WTC11 (cell line): ENCODE results near the gene RASIP1. TPM values are rescaled to one million over a fixed set of nuclear protein-coding genes. Genes with fewer than 3 reads are reported as not detected.

ENCODE experiments used
- ATAC-seq: fragments of 200-7000 bp; cut with Tn5 transposase; 2 replicates; pipeline ENCODE4 v1.10.0; 2021; ENCODE audit warnings: mild to moderate bottlenecking, moderate library complexity
- CTCF ChIA-PET: fragments of 300-600 bp; sonication (Branson Sonifier 250); formaldehyde crosslinking; loops from one replicate; lab custom pipeline; 2021; ENCODE audit warnings: antibody characterized with exemption; lab: Charles Lee
- POLR2A ChIA-PET: fragments of 350-600 bp; sonication (Branson Sonifier 250); formaldehyde crosslinking; loops from one replicate; lab custom pipeline; 2021; ENCODE audit warnings: antibody characterized with exemption; lab: Charles Lee
- DNase-seq: peaks from one replicate; pipeline ENCODE4 v3.0.0; 2021; ENCODE audit warnings: low spot score
- H3K27ac Mint-ChIP-seq: 2 replicates; pipeline ENCODE4 v1.8.0; 2021; ENCODE audit warnings: mixed read lengths
- H3K27me3 Mint-ChIP-seq: 2 replicates; pipeline ENCODE4 v1.8.0; 2021; ENCODE audit warnings: low read depth, mild to moderate bottlenecking, moderate library complexity, mixed read lengths
- H3K36me3 Mint-ChIP-seq: 2 replicates; pipeline ENCODE4 v1.8.0; 2021; ENCODE audit warnings: mixed read lengths
- H3K4me1 Mint-ChIP-seq: 2 replicates; pipeline ENCODE4 v1.8.0; 2022; ENCODE audit warnings: mixed read lengths
- H3K4me3 Mint-ChIP-seq: 2 replicates; pipeline ENCODE4 v1.8.0; 2021; ENCODE audit warnings: mild to moderate bottlenecking, moderate library complexity, mixed read lengths
- H3K9me3 Mint-ChIP-seq: 2 replicates; pipeline ENCODE4 v1.8.0; 2021; ENCODE audit warnings: mixed read lengths
- ATF2 ChIP-seq: sonication (generic); formaldehyde crosslinking; IDR thresholded peaks from 2 replicates; pipeline ENCODE4 v1.8.1; 2022; ENCODE audit warnings: low read depth, missing genetic modification reagents, borderline replicate concordance
- ATF3 ChIP-seq: sonication (generic); formaldehyde crosslinking; conservative IDR thresholded peaks from 2 replicates; pipeline ENCODE4 v1.8.1; 2022; ENCODE audit warnings: mild to moderate bottlenecking, missing genetic modification reagents
- CREB1 ChIP-seq: sonication (generic); formaldehyde crosslinking; IDR thresholded peaks from 2 replicates; pipeline ENCODE4 v1.8.0; 2023; ENCODE audit warnings: mild to moderate bottlenecking, missing genetic modification reagents
- CREM ChIP-seq: sonication (generic); formaldehyde crosslinking; IDR thresholded peaks from 2 replicates; pipeline ENCODE4 v1.8.1; 2022; ENCODE audit warnings: mild to moderate bottlenecking, missing genetic modification reagents, moderate library complexity
- E2F5 ChIP-seq: sonication (generic); formaldehyde crosslinking; IDR thresholded peaks from 2 replicates; pipeline ENCODE4 v1.8.1; 2022; ENCODE audit warnings: mild to moderate bottlenecking, moderate library complexity, missing genetic modification reagents
- ERG ChIP-seq: fragments of 250-450 bp; sonication (Bioruptor Pico); IDR thresholded peaks from 2 replicates; pipeline ENCODE4 v1.8.0; 2021; ENCODE audit warnings: mild to moderate bottlenecking
- ETV6 ChIP-seq: sonication (generic); formaldehyde crosslinking; IDR thresholded peaks from 2 replicates; pipeline ENCODE4 v1.8.1; 2022; ENCODE audit warnings: mild to moderate bottlenecking, missing genetic modification reagents
- MYBL2 ChIP-seq: sonication (generic); formaldehyde crosslinking; IDR thresholded peaks from 2 replicates; pipeline ENCODE4 v1.8.1; 2023; ENCODE audit warnings: mild to moderate bottlenecking, moderate library complexity, missing genetic modification reagents
- NFYB ChIP-seq: sonication (generic); formaldehyde crosslinking; conservative IDR thresholded peaks from 2 replicates; pipeline ENCODE4 v1.8.0; 2022; ENCODE audit warnings: low read depth, missing genetic modification reagents
- SMAD3 ChIP-seq: sonication (generic); formaldehyde crosslinking; IDR thresholded peaks from 2 replicates; pipeline ENCODE4 v1.8.0; 2022; ENCODE audit warnings: missing genetic modification reagents, mild to moderate bottlenecking, borderline replicate concordance
- STAT6 ChIP-seq: sonication (generic); formaldehyde crosslinking; conservative IDR thresholded peaks from 2 replicates; pipeline ENCODE4 v1.8.1; 2023; ENCODE audit warnings: mild to moderate bottlenecking, low read depth, missing genetic modification reagents, moderate library complexity
- ZBTB21 ChIP-seq: sonication (generic); formaldehyde crosslinking; IDR thresholded peaks from 2 replicates; pipeline ENCODE4 v1.8.1; 2023; ENCODE audit warnings: mild to moderate bottlenecking, missing genetic modification reagents, borderline replicate concordance
- ZBTB43 ChIP-seq: sonication (generic); formaldehyde crosslinking; IDR thresholded peaks from 2 replicates; pipeline ENCODE4 v1.8.1; 2023; ENCODE audit warnings: mild to moderate bottlenecking, missing genetic modification reagents
- ZNF138 ChIP-seq: sonication (generic); formaldehyde crosslinking; conservative IDR thresholded peaks from 2 replicates; pipeline ENCODE4 v1.8.1; 2022; ENCODE audit warnings: mild to moderate bottlenecking, moderate library complexity, missing genetic modification reagents
- ZNF281 ChIP-seq: sonication (generic); formaldehyde crosslinking; IDR thresholded peaks from 2 replicates; pipeline ENCODE4 v1.8.0; 2023; ENCODE audit warnings: mild to moderate bottlenecking, missing genetic modification reagents
- ZNF425 ChIP-seq: fragments of 250-450 bp; sonication (Bioruptor Pico); conservative IDR thresholded peaks from 2 replicates; pipeline ENCODE4 v1.9.0; 2021; ENCODE audit warnings: mild to moderate bottlenecking
- ZNF532 ChIP-seq: fragments of 250-450 bp; sonication (Bioruptor Pico); IDR thresholded peaks from 2 replicates; pipeline ENCODE4 v1.9.0; 2021; ENCODE audit warnings: mild to moderate bottlenecking, borderline replicate concordance
- ZNF671 ChIP-seq: fragments of 250-450 bp; sonication (Bioruptor Pico); IDR thresholded peaks from 2 replicates; pipeline ENCODE4 v1.8.0; 2021; ENCODE audit warnings: mild to moderate bottlenecking
- total RNA-seq: library from RNA; stranded (reverse); gene quantifications from 3 replicates; pipeline ENCODE4 v1.2.3, GENCODE V29; 2021

RASIP1 gene
- total RNA-seq, 1 experiment from 2014 or later, result 4.4 TPM

GRCh38 chr19:48686088-48686487 is 54.3 kb downstream of the RASIP1 start (continued):
- TF ChIP-seq STAT6, result no peak
- TF ChIP-seq ATF3 (CRISPR knock-in tag), result no peak
- TF ChIP-seq ZNF671 (CRISPR knock-in tag), result no peak
- no peak for TF ChIP-seq ATF2 (CRISPR knock-in tag)
- no peak for TF ChIP-seq ETV6
- TF ChIP-seq ZBTB21 (CRISPR knock-in tag), result no peak
- TF ChIP-seq, all 79 proteins: peak for 0

GRCh38 chr19:48685583-48685982 is 54.8 kb downstream of the RASIP1 start:
- H3K4me3 Mint-ChIP-seq, result no peak overlapping the region
- H3K27me3 Mint-ChIP-seq, result no peaks in the 10 kb centered on the region; the same call in none of the 2 replicates
- ATAC-seq (no peak), DNase-seq (no peak)
- POLR2A ChIA-PET, result interaction anchor here (0.7 kb wide), 2 partner anchors 10 to 39 kb away, joined by 4 to 5 read pairs; partner anchors contain the start of gene CA11
- no peak overlapping the region for H3K27ac Mint-ChIP-seq
- CTCF ChIA-PET, result no interaction called here
- H3K4me1 Mint-ChIP-seq, result no peaks in the 10 kb centered on the region
- no peaks in the 10 kb centered on the region for H3K9me3 Mint-ChIP-seq
- H3K36me3 Mint-ChIP-seq, result no peaks in the 10 kb centered on the region
- TF ChIP-seq CREM (CRISPR knock-in tag) (no peak), NFYB (CRISPR knock-in tag) (no peak), ZNF281 (no peak), ZNF532 (CRISPR knock-in tag) (no peak), ERG (CRISPR knock-in tag) (no peak), ZNF425 (no peak), ETV6 (no peak), CREB1 (no peak), MYBL2 (CRISPR knock-in tag) (no peak), E2F5 (CRISPR knock-in tag) (no peak), ZBTB43 (CRISPR knock-in tag) (no peak), SMAD3 (CRISPR knock-in tag) (no peak), ZNF138 (no peak)
